HCT116 (cell line): ENCODE data around the gene CNPY2. TPM values are rescaled to one million over a fixed set of nuclear protein-coding genes. Genes with fewer than 3 reads are reported as not detected.
A peak's percentile ranks its signal among the peaks of the same experiment; 100 is the strongest.

Experiments
- ATAC-seq: fragments of 200-7000 bp; cut with Tn5 transposase; 2 replicates; pipeline ENCODE4 v1.9.1; 2020; ENCODE audit warnings: mild to moderate bottlenecking, moderate library complexity
- BruUV-seq: library from RNA; stranded (reverse); fragments of 400-500 nt; replicated peaks from 2 replicates; lab custom pipeline; 2021; lab: Mats Ljungman, UMichigan
- CTCF ChIA-PET: fragments of 300-600 bp; sonication (Branson Sonifier 250); formaldehyde crosslinking; loops from one replicate; lab custom pipeline; 2021; ENCODE audit warnings: antibody characterized with exemption; lab: Charles Lee
- POLR2A ChIA-PET: fragments of 300-600, 350-600 bp; sonication (Branson Sonifier 250); formaldehyde crosslinking; loops from one replicate; lab custom pipeline; 2021; ENCODE audit warnings: antibody characterized with exemption; lab: Charles Lee
- RAD21 ChIA-PET, 2 experiments: fragments of 300-600 bp; sonication (Branson Sonifier 250); formaldehyde crosslinking; loops; one replicate each; lab custom pipeline; 2023; ENCODE audit warnings: low total read pairs in 2 of 2; ENCODE audit not compliant: uncharacterized antibody in 2 of 2, unreplicated experiment in 2 of 2, low non-redundant PET in 1 of 2; lab: Charles Lee
- DNase-seq: peaks from one replicate; pipeline ENCODE4 v3.0.0-alpha.2; 2010; ENCODE audit warnings: low read depth, low spot score
- H2AFZ ChIP-seq: fragments of 200-600 bp; shearing (Covaris generic), sonication (generic); 2 replicates; pipeline ENCODE4 v1.6.1; 2017; ENCODE audit warnings: low read depth, mixed run types, mixed read lengths, antibody characterized with exemption, low read length; ENCODE audit not compliant: poor library complexity, severe bottlenecking
- H3K27ac ChIP-seq: 2 replicates; pipeline ENCODE4 v1.5.1; 2012; ENCODE audit warnings: low read depth, low read length
- H3K27me3 ChIP-seq: fragments of 200-600 bp; sonication (generic); 2 replicates; pipeline ENCODE4 v1.6.1; 2016; ENCODE audit warnings: mixed run types, low read length, mixed read lengths; ENCODE audit not compliant: insufficient read depth
- H3K36me3 ChIP-seq, 2 experiments: fragments of 200-500 bp in 1 of 2; fragments of 200-600 bp in 1 of 2; sonication (Bioruptor generic) in 1 of 2; sonication (generic) in 1 of 2; 2 replicates each; pipeline versions ENCODE4 v1.5.1 to v1.6.1; 2014 to 2016; ENCODE audit warnings: low read length in 2 of 2, inconsistent platforms in 1 of 2, mixed read lengths in 1 of 2, mixed run types in 1 of 2; ENCODE audit not compliant: insufficient read depth in 2 of 2, control insufficient read depth in 1 of 2
- H3K4me1 ChIP-seq, 2 experiments: fragments of 200-600 bp in 1 of 2; sonication (generic) in 1 of 2; 2 replicates each; pipeline versions ENCODE4 v1.5.1 to v1.6.1; 2012 to 2017; ENCODE audit warnings: low read length in 2 of 2, inconsistent platforms in 1 of 2, mild to moderate bottlenecking in 1 of 2, mixed read lengths in 1 of 2, mixed run types in 1 of 2, moderate library complexity in 1 of 2; ENCODE audit not compliant: insufficient read depth in 2 of 2, control insufficient read depth in 1 of 2
- H3K4me2 ChIP-seq: fragments of 200-600 bp; sonication (generic); 2 replicates; pipeline ENCODE4 v1.6.1; 2017; ENCODE audit warnings: mixed run types, low read length, mixed read lengths
- H3K4me3 ChIP-seq, 2 experiments: fragments of 200-600 bp in 1 of 2; sonication (generic) in 1 of 2; replicated peaks in 1 of 2; 2 replicates each; pipeline ENCODE4 v1.5.1; 2011 to 2016; ENCODE audit warnings: low read length in 2 of 2, control low read depth in 1 of 2, low read depth in 1 of 2, mild to moderate bottlenecking in 1 of 2, mixed read lengths in 1 of 2, mixed run types in 1 of 2
- H3K79me2 ChIP-seq: fragments of 200-600 bp; sonication (generic); 2 replicates; pipeline ENCODE4 v1.6.1; 2017; ENCODE audit warnings: mild to moderate bottlenecking, mixed run types, low read length, moderate library complexity, mixed read lengths; ENCODE audit not compliant: insufficient read depth
- H3K9ac ChIP-seq: fragments of 200-600 bp; sonication (generic); 2 replicates; pipeline ENCODE4 v1.6.1; 2016; ENCODE audit warnings: low read length, mixed read lengths
- H3K9me2 ChIP-seq: fragments of 200-600 bp; sonication (generic), shearing (Covaris generic); 2 replicates; pipeline ENCODE4 v1.6.1; 2017; ENCODE audit warnings: mixed run types, mild to moderate bottlenecking, moderate library complexity; ENCODE audit not compliant: insufficient read depth
- H3K9me3 ChIP-seq, 2 experiments: fragments of 200-500 bp in 1 of 2; fragments of 200-600 bp in 1 of 2; sonication (Bioruptor generic) in 1 of 2; sonication (generic) in 1 of 2; 2 replicates each; pipeline ENCODE4 v1.6.1; 2014 to 2017; ENCODE audit warnings: low read length in 2 of 2, mixed read lengths in 2 of 2, inconsistent platforms in 1 of 2, low read depth in 1 of 2, mild to moderate bottlenecking in 1 of 2, mixed run types in 1 of 2, moderate library complexity in 1 of 2; ENCODE audit not compliant: control insufficient read depth in 1 of 2, insufficient read depth in 1 of 2
- H4K20me1 ChIP-seq: fragments of 200-600 bp; sonication (generic), shearing (Covaris generic); 2 replicates; pipeline ENCODE4 v1.6.1; 2017; ENCODE audit warnings: mixed run types, mild to moderate bottlenecking, moderate library complexity; ENCODE audit not compliant: insufficient read depth
- CBX3 ChIP-seq: IDR thresholded peaks from 2 replicates; pipeline ENCODE4 v1.6.1; 2012; ENCODE audit warnings: low read depth
- CTCF ChIP-seq, 3 experiments: fragments of 200-600 bp in 1 of 3; sonication (generic) in 1 of 3; IDR thresholded peaks in 2 of 3; conservative IDR thresholded peaks in 1 of 3; 2 replicates each; pipeline ENCODE4 v1.5.1; 2012 to 2017; ENCODE audit warnings: low read depth in 2 of 3, low read length in 2 of 3, antibody characterized with exemption in 1 of 3, borderline replicate concordance in 1 of 3, control low read depth in 1 of 3, mild to moderate bottlenecking in 1 of 3, mixed read lengths in 1 of 3, mixed run types in 1 of 3, moderate library complexity in 1 of 3; ENCODE audit not compliant: insufficient read depth in 1 of 3
- EZH2 ChIP-seq: fragments of 200-600 bp; sonication (generic); IDR thresholded peaks from 2 replicates; pipeline ENCODE4 v1.6.1; 2017; ENCODE audit warnings: antibody characterized with exemption, mixed run types
- FOSL1 ChIP-seq: IDR thresholded peaks from 2 replicates; pipeline ENCODE4 v1.6.1; 2012; ENCODE audit warnings: low read depth
- JUND ChIP-seq: IDR thresholded peaks from 2 replicates; pipeline ENCODE4 v1.6.1; 2012
- POLR2AphosphoS5 ChIP-seq: IDR thresholded peaks from 2 replicates; pipeline ENCODE4 v1.6.1; 2011; ENCODE audit warnings: mild to moderate bottlenecking, low read depth, low read length, moderate library complexity
- RAD21 ChIP-seq: IDR thresholded peaks from 2 replicates; pipeline ENCODE4 v1.6.1; 2012; ENCODE audit warnings: low read depth, mild to moderate bottlenecking
- REST ChIP-seq: IDR thresholded peaks from 2 replicates; pipeline ENCODE4 v1.6.1; 2012; ENCODE audit warnings: low read depth
- SRF ChIP-seq: IDR thresholded peaks from 2 replicates; pipeline ENCODE4 v1.6.1; 2012; ENCODE audit warnings: low read depth
- ZBTB33 ChIP-seq: IDR thresholded peaks from 2 replicates; pipeline ENCODE4 v1.6.1; 2011; ENCODE audit warnings: mild to moderate bottlenecking, low read length, moderate library complexity; ENCODE audit not compliant: insufficient replicate concordance; ENCODE audit errors: extremely low read depth
- intact Hi-C: fragments of 100-400 bp; cut with micrococcal nuclease; formaldehyde crosslinking; loops from 2 replicates; pipeline ENCODE4 v1.10.0; 2022
- total RNA-seq: library from RNA; stranded (reverse); gene quantifications from one replicate; pipeline ENCODE4 v1.2.1, GENCODE V29; 2021; ENCODE audit not compliant: unreplicated experiment

Gene CNPY2
- total RNA-seq, 1 experiment from 2014 or later: 109 TPM

- ChIA-PET RAD21 (no interaction called here), POLR2A (no interaction called here), CTCF (interaction anchor here (0.8 kb wide), 1 partner anchor 21 kb away, joined by 3 read pairs; no protein-coding TSS in a partner anchor)
- Histone ChIP-seq H4K20me1 (no peaks in the 10 kb centered on the region), H3K27ac (no peak overlapping the region), H3K4me1 (peaks cover 3 to 15% of the 10 kb centered on the region in 2 experiments; a peak in 3 of 4 replicates), H3K4me3 (no peak overlapping the region), H3K27me3 (no peaks in the 10 kb centered on the region), H3K4me2 (no peak overlapping the region), H3K9me3 (no peaks in the 10 kb centered on the region), H3K79me2 (no peaks in the 10 kb centered on the region), H3K36me3 (peaks cover 28 to 51% of the 10 kb centered on the region in 2 experiments), H2AFZ (no peak overlapping the region), H3K9me2 (no peaks in the 10 kb centered on the region), H3K9ac (no peak overlapping the region)
- TF ChIP-seq EZH2 (no peak), RAD21 (peak; percentile 52), JUND (no peak), CTCF (IDR thresholded peaks at IDR 0.05 in 2 of 3, conservative IDR thresholded peaks at IDR 0.05 in 1 of 3; ENCODE audit: borderline replicate concordance in 1 of 3, insufficient read depth in 1 of 3, low read depth in 2 of 3, low read length in 2 of 3) (peak; percentile 56 to 65 (median 60); a peak in 5 of 6 replicates)
- no TSS peak for BruUV-seq
- intact Hi-C loops: no loop called here
- ATAC-seq (peak; percentile 30), DNase-seq (no peak)
Measured at GRCh38 chr12:56271031-56271430, 44.8 kb downstream of the CNPY2 start.

GRCh38 chr12:56267443-56268071, 48.2 kb downstream of the CNPY2 start:
- intact Hi-C loops: loop anchor here (2.0 kb wide), 1 partner anchor 149 kb away; the partner anchor contains the start of gene ZC3H10
- no peak overlapping the region; the same call in 1 of the 2 replicates for H3K27ac ChIP-seq
- TF ChIP-seq REST: no peak
- no peak for TF ChIP-seq ZBTB33
- TF ChIP-seq FOSL1: no peak
- TF ChIP-seq CBX3: no peak
- no peak for TF ChIP-seq SRF
- no peak for TF ChIP-seq POLR2AphosphoS5

More at GRCh38 chr12:56267443-56268071, 48.2 kb downstream of the CNPY2 start:
- RAD21 ChIA-PET: no interaction called here
- POLR2A ChIA-PET: interaction anchor here (1.4 to 2.1 kb wide), 2 partner anchors 9 to 46 kb away, joined by 4 to 5 read pairs; partner anchors contain the start of genes ANKRD52 and RNF41
- H3K9me2 ChIP-seq: no peaks in the 10 kb centered on the region
- H3K4me2 ChIP-seq: peak overlapping the region; percentile 95
- no TSS peak for BruUV-seq
- H2AFZ ChIP-seq: peak overlapping the region; percentile 54
- no peaks in the 10 kb centered on the region for H3K9me3 ChIP-seq
- DNase-seq (no peak), ATAC-seq (no peak)
- H3K27me3 ChIP-seq: no peaks in the 10 kb centered on the region
- H3K4me1 ChIP-seq: peaks cover 3 to 24% of the 10 kb centered on the region in 2 experiments; a peak in 3 of 4 replicates
- peaks cover 4 to 25% of the 10 kb centered on the region in 2 experiments; a peak in 3 of 4 replicates for H3K36me3 ChIP-seq
- CTCF ChIA-PET: interaction anchor here (1.7 to 1.9 kb wide), 2 partner anchors 9 to 78 kb away, joined by 4 to 11 read pairs; partner anchors contain the start of gene ANKRD52
- H3K9ac ChIP-seq: peak overlapping the region; percentile 78
- no peaks in the 10 kb centered on the region for H3K79me2 ChIP-seq
- H3K4me3 ChIP-seq: peak overlapping the region; percentile 65 to 75
- no peaks in the 10 kb centered on the region for H4K20me1 ChIP-seq
